Sigmoid colon (tissue), 3 donors: Measurements from ENCODE around the gene MAL.

Source experiments
- POLR2A ChIP-seq, 2 donors: fragments of 450-650 bp; IDR thresholded peaks; one replicate each; pipeline ENCODE4 v1.6.1; 2016; ENCODE audit warnings: antibody characterized with exemption in 2 of 2, mild to moderate bottlenecking in 2 of 2, moderate library complexity in 2 of 2
- TF ChIP-seq, protein P1 (sequence below), 4 experiments: fragments of 450-650 bp in 3 of 4; fragments of 200-600 bp in 1 of 4; IDR thresholded peaks; one replicate each; pipeline ENCODE4 v1.5.1; 2016 to 2019; ENCODE audit warnings: antibody characterized with exemption in 4 of 4, mild to moderate bottlenecking in 3 of 4, moderate library complexity in 2 of 4

DNA sequence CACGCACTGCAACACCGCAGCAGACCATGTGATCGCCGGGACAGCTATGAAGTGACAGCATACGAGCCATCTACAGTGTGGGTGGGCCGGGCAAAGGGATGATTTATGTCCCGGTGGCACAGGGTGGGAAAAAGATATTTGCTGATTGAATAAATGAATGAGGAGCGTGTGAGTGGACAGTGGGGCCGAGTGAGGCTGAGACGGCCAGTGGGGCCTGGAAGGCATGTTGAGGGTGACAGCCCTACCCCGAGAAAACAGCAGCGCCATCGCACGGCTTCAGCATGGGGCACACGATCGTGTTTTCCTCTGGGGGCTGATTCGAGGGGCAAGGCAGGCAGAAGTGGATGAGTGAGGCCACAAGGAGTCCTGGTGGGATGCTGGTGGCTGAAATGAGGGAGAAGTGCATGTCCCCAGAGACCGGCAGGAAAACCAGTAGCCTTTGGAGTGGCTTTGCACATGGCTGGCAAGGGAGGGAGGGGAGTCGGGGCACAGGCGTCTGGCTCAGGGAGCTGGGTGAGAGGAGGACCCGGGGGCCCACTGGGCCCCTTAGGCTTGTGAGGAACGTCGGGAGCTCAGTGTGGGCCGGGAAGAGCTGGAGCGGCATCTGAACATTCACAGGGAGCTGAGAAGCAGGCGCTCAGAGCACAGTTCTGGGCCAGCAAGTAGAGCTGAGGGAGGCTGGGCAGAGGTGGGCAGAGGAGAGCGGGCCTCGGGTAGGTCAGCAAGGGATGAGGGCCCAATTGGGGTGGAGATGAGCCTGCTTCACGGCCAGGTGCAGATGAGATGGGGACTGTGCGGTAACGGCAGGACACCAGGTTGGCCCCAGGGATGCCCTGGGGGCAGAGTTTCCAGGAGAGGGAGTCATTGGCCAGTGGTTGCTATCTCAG lies 32.1 kb upstream of the MAL start:
- TF ChIP-seq, protein P1, sequence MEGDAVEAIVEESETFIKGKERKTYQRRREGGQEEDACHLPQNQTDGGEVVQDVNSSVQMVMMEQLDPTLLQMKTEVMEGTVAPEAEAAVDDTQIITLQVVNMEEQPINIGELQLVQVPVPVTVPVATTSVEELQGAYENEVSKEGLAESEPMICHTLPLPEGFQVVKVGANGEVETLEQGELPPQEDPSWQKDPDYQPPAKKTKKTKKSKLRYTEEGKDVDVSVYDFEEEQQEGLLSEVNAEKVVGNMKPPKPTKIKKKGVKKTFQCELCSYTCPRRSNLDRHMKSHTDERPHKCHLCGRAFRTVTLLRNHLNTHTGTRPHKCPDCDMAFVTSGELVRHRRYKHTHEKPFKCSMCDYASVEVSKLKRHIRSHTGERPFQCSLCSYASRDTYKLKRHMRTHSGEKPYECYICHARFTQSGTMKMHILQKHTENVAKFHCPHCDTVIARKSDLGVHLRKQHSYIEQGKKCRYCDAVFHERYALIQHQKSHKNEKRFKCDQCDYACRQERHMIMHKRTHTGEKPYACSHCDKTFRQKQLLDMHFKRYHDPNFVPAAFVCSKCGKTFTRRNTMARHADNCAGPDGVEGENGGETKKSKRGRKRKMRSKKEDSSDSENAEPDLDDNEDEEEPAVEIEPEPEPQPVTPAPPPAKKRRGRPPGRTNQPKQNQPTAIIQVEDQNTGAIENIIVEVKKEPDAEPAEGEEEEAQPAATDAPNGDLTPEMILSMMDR (IDR thresholded peaks at IDR 0.05) = no peak
- no peak for TF ChIP-seq POLR2A (IDR thresholded peaks at IDR 0.05)
